Common myeloid progenitor, CD34-positive (primary cell): Measurements from ENCODE around the gene MYO16.

Source experiments
- CTCF ChIA-PET: fragments of 350-600 bp; sonication (Branson Sonifier 250); formaldehyde crosslinking; loops from one replicate; lab custom pipeline; 2021; ENCODE audit warnings: antibody characterized with exemption; lab: Charles Lee
- POLR2A ChIA-PET: fragments of 350-600 bp; sonication (Branson Sonifier 250); formaldehyde crosslinking; loops from one replicate; lab custom pipeline; 2021; ENCODE audit warnings: antibody characterized with exemption; lab: Charles Lee
- DNase-seq, 3 donors: peaks; one replicate each; pipeline versions ENCODE4 v3.0.0 to v3.0.0-alpha.2; 2013
- H3K27ac ChIP-seq, 2 experiments: 1 replicate in 1 of 2; 2 replicates in 1 of 2; pipeline ENCODE4 v1.7.0; 2013; ENCODE audit warnings: inconsistent platforms in 2 of 2, low read length in 2 of 2, mild to moderate bottlenecking in 2 of 2, low read depth in 1 of 2, moderate library complexity in 1 of 2; ENCODE audit not compliant: severe bottlenecking in 2 of 2, insufficient read depth in 1 of 2, poor library complexity in 1 of 2
- H3K27me3 ChIP-seq, 5 experiments: replicated peaks in 2 of 5; 1 replicate in 3 of 5; 2 replicates in 2 of 5; pipeline versions ENCODE4 v1.6.1 to v1.7.0; 2013; ENCODE audit warnings: low read length in 4 of 5, mild to moderate bottlenecking in 2 of 5, moderate library complexity in 2 of 5, inconsistent platforms in 1 of 5; ENCODE audit not compliant: insufficient read depth in 5 of 5, control insufficient read depth in 4 of 5
- H3K36me3 ChIP-seq, 4 experiments: 1 replicate in 2 of 4; 2 replicates in 2 of 4; pipeline versions ENCODE4 v1.6.1 to v1.7.0; 2013; ENCODE audit warnings: low read length in 3 of 4, control low read depth in 1 of 4, mild to moderate bottlenecking in 1 of 4; ENCODE audit not compliant: control insufficient read depth in 4 of 4, insufficient read depth in 4 of 4
- H3K4me1 ChIP-seq, 4 experiments: 1 replicate in 3 of 4; 2 replicates in 1 of 4; pipeline versions ENCODE4 v1.6.1 to v1.7.1; 2013; ENCODE audit warnings: low read length in 3 of 4, mild to moderate bottlenecking in 3 of 4, control low read depth in 1 of 4, inconsistent platforms in 1 of 4, moderate library complexity in 1 of 4; ENCODE audit not compliant: control insufficient read depth in 4 of 4, insufficient read depth in 4 of 4; ENCODE audit errors: control extremely low read depth in 1 of 4
- H3K4me3 ChIP-seq, 7 experiments: 1 replicate in 4 of 7; 2 replicates in 3 of 7; pipeline versions ENCODE4 v1.5.1 to v1.7.0; 2013; ENCODE audit warnings: mild to moderate bottlenecking in 7 of 7, low read length in 6 of 7, moderate library complexity in 6 of 7, inconsistent platforms in 2 of 7, low read depth in 2 of 7, control low read depth in 1 of 7; ENCODE audit not compliant: insufficient read depth in 4 of 7, control insufficient read depth in 1 of 7; ENCODE audit errors: extremely low read depth in 1 of 7
- H3K9me3 ChIP-seq, 5 experiments: 1 replicate in 4 of 5; 2 replicates in 1 of 5; pipeline versions ENCODE4 v1.6.1 to v1.7.1; 2013; ENCODE audit warnings: low read length in 4 of 5, mild to moderate bottlenecking in 2 of 5, inconsistent platforms in 1 of 5, low read depth in 1 of 5, moderate library complexity in 1 of 5; ENCODE audit not compliant: control insufficient read depth in 4 of 5, insufficient read depth in 2 of 5; ENCODE audit errors: control extremely low read depth in 1 of 5
- WGBS: methylation state at CpG from one replicate; pipeline ENCODE4 v1.1.5; 2013; ENCODE audit not compliant: insufficient coverage; 5-methylcytosine and 5-hydroxymethylcytosine counted together

The MYO16 gene

DNA sequence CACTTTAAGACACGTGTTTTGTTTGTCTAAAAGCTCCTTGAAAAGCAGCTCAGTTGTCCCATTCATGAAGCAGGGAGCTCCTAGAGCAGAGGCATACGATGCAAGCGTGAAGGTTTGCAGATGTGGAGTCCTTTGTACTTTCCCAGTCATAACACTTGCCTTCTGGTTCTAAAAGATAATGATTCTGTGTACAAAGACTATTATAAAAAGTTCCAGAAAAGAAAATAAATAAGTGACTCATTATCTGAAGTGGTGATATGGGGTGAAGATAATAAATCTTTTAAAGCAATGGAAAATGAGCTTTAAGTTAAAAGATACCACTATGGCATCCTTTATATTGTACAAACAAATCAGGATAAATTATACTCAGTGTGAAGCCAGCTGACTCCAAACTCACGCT lies 569.9 kb downstream of the MYO16 start:
- Histone ChIP-seq H3K4me3 (no peak overlapping the region), H3K36me3 (no peaks in the 10 kb centered on the region), H3K27ac (no peak overlapping the region), H3K9me3 (no peaks in the 10 kb centered on the region), H3K27me3 (peaks cover 0 to 3% (median 0%) of the 10 kb centered on the region in 5 experiments), H3K4me1 (no peaks in the 10 kb centered on the region)
- CTCF ChIA-PET: interaction anchor here (0.6 kb wide), 1 partner anchor 16 kb away, joined by 3 read pairs; no protein-coding TSS in a partner anchor
- POLR2A ChIA-PET: no interaction called here
- no peak for DNase-seq
- WGBS: 86% methylated on average over 1 of the region's 4 CpGs

GRCh38 chr13:109200556-109200955 lies 571.1 kb downstream of the MYO16 start:
- no peak overlapping the region for H3K27ac ChIP-seq
- H3K27me3 ChIP-seq: peaks cover 0 to 3% (median 0%) of the 10 kb centered on the region in 5 experiments
- POLR2A ChIA-PET: no interaction called here
- H3K9me3 ChIP-seq: no peaks in the 10 kb centered on the region
- WGBS: no CpG with 5 or more reads among the region's 1 CpG
- no peaks in the 10 kb centered on the region for H3K36me3 ChIP-seq
- no peak for DNase-seq
- CTCF ChIA-PET: no interaction called here
- H3K4me1 ChIP-seq: no peaks in the 10 kb centered on the region
- H3K4me3 ChIP-seq: no peak overlapping the region

DNA sequence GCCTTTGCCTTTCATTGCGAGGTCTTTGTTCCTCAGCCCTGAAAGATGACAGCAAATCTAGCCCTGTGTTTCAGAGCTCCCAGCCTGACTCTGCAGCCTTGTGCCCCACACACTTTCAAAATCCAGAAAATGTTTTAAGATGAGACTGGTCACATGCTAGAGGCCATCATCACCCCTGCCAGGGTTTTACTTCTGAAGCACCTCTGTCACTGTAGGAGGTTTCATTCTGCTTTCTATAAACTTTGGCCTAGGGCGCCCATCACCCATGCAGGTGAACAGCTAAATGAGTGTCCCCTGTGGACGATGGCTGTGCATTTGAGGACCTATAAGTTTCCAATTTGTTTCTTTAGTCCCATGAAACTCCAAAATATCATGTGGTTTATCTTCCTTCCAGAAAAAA lies 574.2 kb downstream of the MYO16 start:
- 96% methylated on average over 3 of the region's 3 CpGs for WGBS
- POLR2A ChIA-PET: no interaction called here
- H3K36me3 ChIP-seq: no peaks in the 10 kb centered on the region

DNA sequence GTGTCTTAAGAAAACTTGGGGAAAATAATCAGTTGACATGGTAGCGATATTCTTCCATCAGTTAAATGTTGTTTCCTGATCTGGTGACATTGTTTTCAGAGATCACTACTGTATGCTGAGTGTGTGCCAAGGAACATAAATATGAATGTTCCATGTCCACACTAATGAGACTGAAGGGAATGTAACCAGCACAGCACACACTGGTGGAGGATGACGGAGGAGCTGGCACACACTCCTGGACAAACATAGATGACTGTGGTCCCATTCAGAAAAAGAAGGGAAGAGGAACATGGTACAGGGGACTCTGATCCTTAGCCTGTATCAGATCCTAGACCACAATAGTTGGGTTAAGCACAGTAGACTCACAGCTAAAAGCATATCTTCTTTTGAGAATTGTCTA lies 574.8 kb downstream of the MYO16 start:
- Histone ChIP-seq H3K27me3 (peaks cover 0 to 2% (median 0%) of the 10 kb centered on the region in 5 experiments), H3K4me3 (no peak overlapping the region), H3K4me1 (no peaks in the 10 kb centered on the region), H3K36me3 (no peaks in the 10 kb centered on the region), H3K9me3 (no peaks in the 10 kb centered on the region), H3K27ac (no peak overlapping the region)
- POLR2A ChIA-PET: no interaction called here
- DNase-seq: no peak
- WGBS: 100% methylated on average over 2 of the region's 2 CpGs
- CTCF ChIA-PET: no interaction called here

More for the DNA sequence above, 574.2 kb downstream of the MYO16 start:
- H3K4me3 ChIP-seq: no peak overlapping the region
- no peaks in the 10 kb centered on the region for H3K4me1 ChIP-seq
- CTCF ChIA-PET: no interaction called here
- no peak for DNase-seq
- H3K27me3 ChIP-seq: peaks cover 0 to 2% (median 0%) of the 10 kb centered on the region in 5 experiments
- no peak overlapping the region for H3K27ac ChIP-seq
- H3K9me3 ChIP-seq: no peaks in the 10 kb centered on the region

DNA sequence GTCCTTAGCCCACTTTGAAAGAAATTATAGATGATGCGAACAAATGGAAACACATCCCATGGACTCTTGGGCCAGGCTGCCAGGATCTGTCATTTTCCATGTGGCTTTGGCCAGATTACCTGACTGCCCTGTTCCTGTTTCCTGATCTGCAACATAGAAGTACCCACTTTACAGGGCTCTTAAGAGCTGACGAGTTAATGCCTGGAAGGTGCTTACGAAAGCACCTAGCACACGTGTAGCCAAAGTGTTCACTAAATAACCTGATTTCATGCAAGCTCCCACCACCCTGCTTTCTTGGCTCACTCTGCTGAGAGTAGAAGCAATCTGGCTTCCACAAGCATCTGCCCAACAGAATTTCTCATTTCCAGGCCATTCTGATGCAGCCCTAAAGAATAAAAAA lies 575.2 kb downstream of the MYO16 start:
- Histone ChIP-seq H3K27ac (no peak overlapping the region), H3K4me1 (no peaks in the 10 kb centered on the region), H3K36me3 (no peaks in the 10 kb centered on the region), H3K4me3 (no peak overlapping the region), H3K27me3 (no peaks in the 10 kb centered on the region), H3K9me3 (no peaks in the 10 kb centered on the region)
- ChIA-PET POLR2A (no interaction called here), CTCF (no interaction called here)
- WGBS: 100% methylated on average over 4 of the region's 4 CpGs
- DNase-seq: no peak

- Histone ChIP-seq H3K27me3 (no peaks in the 10 kb centered on the region), H3K27ac (no peak overlapping the region), H3K36me3 (no peaks in the 10 kb centered on the region), H3K4me1 (no peaks in the 10 kb centered on the region), H3K9me3 (no peaks in the 10 kb centered on the region), H3K4me3 (no peak overlapping the region)
- WGBS: 100% methylated on average over 1 of the region's 2 CpGs
- CTCF ChIA-PET: interaction anchor here (1.2 kb wide), 1 partner anchor 59 kb away, joined by 3 read pairs; no protein-coding TSS in a partner anchor
- no peak for DNase-seq
- POLR2A ChIA-PET: no interaction called here
Observed at GRCh38 chr13:109205315-109205714, 575.9 kb downstream of the MYO16 start.

GRCh38 chr13:109206616-109207015 lies 577.2 kb downstream of the MYO16 start:
- CTCF ChIA-PET: no interaction called here
- Histone ChIP-seq H3K4me1 (no peaks in the 10 kb centered on the region), H3K9me3 (no peaks in the 10 kb centered on the region), H3K36me3 (no peaks in the 10 kb centered on the region), H3K4me3 (no peak overlapping the region), H3K27me3 (no peaks in the 10 kb centered on the region), H3K27ac (no peak overlapping the region)
- no peak for DNase-seq
- POLR2A ChIA-PET: no interaction called here
- 78% methylated on average over 4 of the region's 7 CpGs for WGBS
